Smooth muscle cell (in vitro differentiated cells): Measurements from ENCODE around the gene R3HDM2. TPM values are rescaled to one million over a fixed set of nuclear protein-coding genes. Genes with fewer than 3 reads are reported as not detected.

Source experiments
- DNase-seq: peaks from one replicate; lab custom pipeline; 2025; ENCODE audit not compliant: unreplicated experiment; lab: John Stamatoyannopoulos, UW
- H2AFZ ChIP-seq: fragments of 200-600 bp; sonication (generic); 2 replicates; pipeline ENCODE4 v1.6.0; 2016; ENCODE audit warnings: antibody characterized with exemption, low read depth, mild to moderate bottlenecking
- H3F3A ChIP-seq: fragments of 200-600 bp; sonication (generic); 2 replicates; pipeline ENCODE4 v1.6.0; 2017; ENCODE audit warnings: antibody characterized with exemption, low read depth
- H3K27ac ChIP-seq: fragments of 200-600 bp; sonication (generic); 2 replicates; pipeline ENCODE4 v1.5.1; 2016; ENCODE audit warnings: low read depth, mild to moderate bottlenecking
- H3K27me3 ChIP-seq: fragments of 200-600 bp; sonication (generic); 2 replicates; pipeline ENCODE4 v1.6.1; 2016; ENCODE audit warnings: low read depth, mild to moderate bottlenecking
- H3K36me3 ChIP-seq: fragments of 200-600 bp; sonication (generic); 2 replicates; pipeline ENCODE4 v1.5.1; 2016; ENCODE audit warnings: low read depth
- H3K4me1 ChIP-seq: fragments of 200-600 bp; sonication (generic); 2 replicates; pipeline ENCODE4 v1.5.1; 2016; ENCODE audit warnings: low read depth
- H3K4me2 ChIP-seq: fragments of 200-600 bp; sonication (generic); 2 replicates; pipeline ENCODE4 v1.6.0; 2016; ENCODE audit warnings: mild to moderate bottlenecking
- H3K4me3 ChIP-seq: fragments of 200-600 bp; sonication (generic); 2 replicates; pipeline ENCODE4 v1.5.1; 2016; ENCODE audit warnings: mild to moderate bottlenecking
- H3K79me2 ChIP-seq: fragments of 200-600 bp; sonication (generic); 2 replicates; pipeline ENCODE4 v1.6.0; 2016; ENCODE audit warnings: low read depth, mild to moderate bottlenecking
- H3K9ac ChIP-seq: fragments of 200-600 bp; sonication (generic); 2 replicates; pipeline ENCODE4 v1.6.0; 2016; ENCODE audit warnings: low read depth
- H3K9me3 ChIP-seq: fragments of 200-600 bp; sonication (generic); replicated peaks from 2 replicates; pipeline ENCODE4 v1.5.1; 2016; ENCODE audit warnings: low read depth
- H4K20me1 ChIP-seq: fragments of 200-600 bp; sonication (generic); 2 replicates; pipeline ENCODE4 v1.6.0; 2016; ENCODE audit warnings: low read depth
- CTCF ChIP-seq: fragments of 200-600 bp; sonication (generic); IDR thresholded peaks from 2 replicates; pipeline ENCODE4 v1.5.1; 2017; ENCODE audit warnings: borderline replicate concordance, mild to moderate bottlenecking, antibody characterized with exemption; ENCODE audit not compliant: insufficient read depth, poor library complexity, severe bottlenecking
- WGBS: methylation state at CpG from one replicate; pipeline ENCODE4 v1.1.7; 2016; ENCODE audit warnings: low lambda C conversion rate; 5-methylcytosine and 5-hydroxymethylcytosine counted together
- polyA plus RNA-seq: library from polyadenylated mRNA; unstranded; fragments of >200 nt; fragmentation: Nextera tagmentation; extraction: Ambion mirVana; gene quantifications from 2 replicates; pipeline ENCODE4 v1.2.1, GENCODE V29; 2016
- total RNA-seq: library from RNA; depleted of rRNA; stranded (reverse); fragments of >200 nt; gene quantifications from 2 replicates; pipeline ENCODE4 v1.2.3, GENCODE V29; 2014

The R3HDM2 gene
- total and polyA plus RNA-seq, 2 experiments from 2014 or later, result 12.2 to 16.0 TPM

- no peak for DNase-seq
- Histone ChIP-seq H3K9ac (no peak overlapping the region), H4K20me1 (no peaks in the 10 kb centered on the region), H3K4me1 (peaks cover 11% of the 10 kb centered on the region), H2AFZ (no peak overlapping the region), H3K27ac (no peak overlapping the region), H3F3A (peaks cover 10% of the 10 kb centered on the region), H3K27me3 (no peaks in the 10 kb centered on the region), H3K4me3 (peak overlapping the region; percentile 73), H3K4me2 (peak overlapping the region; percentile 100), H3K36me3 (no peaks in the 10 kb centered on the region), H3K79me2 (peaks cover 10% of the 10 kb centered on the region), H3K9me3 (no peaks in the 10 kb centered on the region)
- TF ChIP-seq CTCF, result no peak
- WGBS, result under 1% methylated on average over 19 of the region's 19 CpGs
Observed at GRCh38 chr12:57460841-57461275, 30.0 kb upstream of the R3HDM2 start.

GRCh38 chr12:57460468-57460784 is 29.6 kb upstream of the R3HDM2 start:
- no peak overlapping the region for H3K27ac ChIP-seq

GRCh38 chr12:57459750-57460467 is 29.1 kb upstream of the R3HDM2 start, which contains the start of gene GLI1:
Gene GLI1 (plus strand): TSS chr12:57459785. CDS start chr12:57463692, 3,907 bp downstream.
- no peak for DNase-seq
- Histone ChIP-seq H4K20me1 (no peaks in the 10 kb centered on the region), H3K27me3 (no peaks in the 10 kb centered on the region), H3K4me1 (peaks cover 18% of the 10 kb centered on the region), H3K9ac (peak within 1 kb of the TSS; percentile 66), H3K9me3 (no peaks in the 10 kb centered on the region), H3K4me3 (peak within 1 kb of the TSS; percentile 73), H3F3A (peaks cover 10% of the 10 kb centered on the region), H3K4me2 (peak within 1 kb of the TSS; percentile 100), H3K79me2 (peaks cover 10% of the 10 kb centered on the region), H3K27ac (peak within 1 kb of the TSS; percentile 89), H2AFZ (peak within 1 kb of the TSS; percentile 84), H3K36me3 (no peaks in the 10 kb centered on the region)
- 0% methylated on average over 13 of the region's 36 CpGs for WGBS
- TF ChIP-seq CTCF, result no peak

More at GRCh38 chr12:57460468-57460784, 29.6 kb upstream of the R3HDM2 start:
- H3K79me2 ChIP-seq, result peaks cover 10% of the 10 kb centered on the region
- no peak for DNase-seq
- no peak for TF ChIP-seq CTCF
- no peaks in the 10 kb centered on the region for H3K9me3 ChIP-seq
- no peak overlapping the region for H2AFZ ChIP-seq
- no peaks in the 10 kb centered on the region for H3K27me3 ChIP-seq
- peaks cover 10% of the 10 kb centered on the region for H3F3A ChIP-seq
- WGBS, result 3% methylated on average over 6 of the region's 6 CpGs
- peak overlapping the region; percentile 100 for H3K4me2 ChIP-seq
- H4K20me1 ChIP-seq, result no peaks in the 10 kb centered on the region
- peak overlapping the region; percentile 73 for H3K4me3 ChIP-seq
- no peaks in the 10 kb centered on the region for H3K36me3 ChIP-seq
- peaks cover 14% of the 10 kb centered on the region for H3K4me1 ChIP-seq
- H3K9ac ChIP-seq, result no peak overlapping the region
